HEK293 (cell line): ENCODE measurements around the gene COMMD10.

ENCODE experiments used
- CTCF ChIA-PET: fragments of 350-600 bp; formaldehyde crosslinking; extraction: SDS; loops from one replicate; lab custom pipeline; 2021; ENCODE audit warnings: antibody characterized with exemption; lab: Yijun Ruan, JAX
- POLR2A ChIA-PET: fragments of 300-600 bp; formaldehyde crosslinking; extraction: SDS; loops from one replicate; lab custom pipeline; 2020; ENCODE audit warnings: antibody characterized with exemption, inconsistent platforms; lab: Yijun Ruan, JAX
- H3K27ac ChIP-seq: fragments of 200-500 bp; sonication (Bioruptor generic); 2 replicates; pipeline ENCODE4 v1.5.1; 2014; ENCODE audit warnings: low read depth, low read length, control low read depth, inconsistent platforms; ENCODE audit errors: extremely low read depth
- H3K36me3 ChIP-seq, 2 experiments: fragments of 200-500 bp in 1 of 2; sonication (Bioruptor generic) in 1 of 2; 1 replicate in 1 of 2; 2 replicates in 1 of 2; pipeline ENCODE4 v1.5.1; 2014 to 2017; ENCODE audit warnings: inconsistent platforms in 2 of 2, low read length in 2 of 2; ENCODE audit not compliant: control insufficient read depth in 2 of 2, insufficient read depth in 1 of 2
- H3K4me1 ChIP-seq: fragments of 200-500 bp; sonication (Bioruptor generic); 2 replicates; pipeline ENCODE4 v1.5.1; 2014; ENCODE audit warnings: mild to moderate bottlenecking, low read length, inconsistent platforms; ENCODE audit not compliant: control insufficient read depth, insufficient read depth
- H3K4me3 ChIP-seq: 2 replicates; pipeline ENCODE4 v1.5.1; 2011; ENCODE audit warnings: low read depth, mild to moderate bottlenecking, control low read depth, low read length, moderate library complexity
- H3K9me3 ChIP-seq: fragments of 200-500 bp; sonication (Bioruptor generic); 2 replicates; pipeline ENCODE4 v1.5.1; 2014; ENCODE audit warnings: low read depth, low read length, inconsistent platforms; ENCODE audit not compliant: control insufficient read depth, insufficient read depth
- BCL11A ChIP-seq: fragments of 450-650 bp; formaldehyde crosslinking; IDR thresholded peaks from 2 replicates; pipeline ENCODE4 v1.5.1; 2016; ENCODE audit warnings: low read depth, missing biosample characterization, missing genetic modification characterization
- GLI4 ChIP-seq: fragments of 450-650 bp; formaldehyde crosslinking; IDR thresholded peaks from 2 replicates; pipeline ENCODE4 v1.5.1; 2016; ENCODE audit warnings: missing biosample characterization, missing genetic modification characterization
- HOXA7 ChIP-seq: sonication (generic); formaldehyde crosslinking; IDR thresholded peaks from 2 replicates; pipeline ENCODE4 v1.8.1; 2022; ENCODE audit warnings: missing genetic modification reagents, borderline replicate concordance
- HOXC10 ChIP-seq: sonication (generic); formaldehyde crosslinking; IDR thresholded peaks from 2 replicates; pipeline ENCODE4 v1.8.1; 2023; ENCODE audit warnings: mild to moderate bottlenecking, missing genetic modification reagents
- IKZF3 ChIP-seq: fragments of 450-650 bp; IDR thresholded peaks from 2 replicates; pipeline ENCODE4 v1.5.0; 2018; ENCODE audit warnings: missing biosample characterization, mild to moderate bottlenecking, missing genetic modification characterization, moderate library complexity
- KLF17 ChIP-seq: fragments of 450-650 bp; formaldehyde crosslinking; IDR thresholded peaks from 2 replicates; pipeline ENCODE4 v1.5.1; 2016; ENCODE audit warnings: missing biosample characterization, missing genetic modification characterization
- REPIN1 ChIP-seq: fragments of 450-650 bp; formaldehyde crosslinking; IDR thresholded peaks from 2 replicates; pipeline ENCODE4 v1.5.1; 2017; ENCODE audit warnings: missing biosample characterization, missing genetic modification characterization, low read depth
- ZBTB6 ChIP-seq: fragments of 450-650 bp; formaldehyde crosslinking; IDR thresholded peaks from 2 replicates; pipeline ENCODE4 v1.5.1; 2017; ENCODE audit warnings: missing biosample characterization, missing genetic modification characterization
- ZBTB8A ChIP-seq: fragments of 450-650 bp; formaldehyde crosslinking; IDR thresholded peaks from 2 replicates; pipeline ENCODE4 v1.5.1; 2016; ENCODE audit warnings: missing biosample characterization, missing genetic modification characterization
- ZNF133 ChIP-seq: fragments of 450-650 bp; formaldehyde crosslinking; IDR thresholded peaks from 2 replicates; pipeline ENCODE4 v1.5.1; 2016; ENCODE audit warnings: missing biosample characterization, missing genetic modification characterization
- ZNF148 ChIP-seq: fragments of 450-650 bp; formaldehyde crosslinking; IDR thresholded peaks from 2 replicates; pipeline ENCODE4 v1.5.0; 2017; ENCODE audit warnings: missing biosample characterization, missing genetic modification characterization, borderline replicate concordance
- ZNF155 ChIP-seq: fragments of 450-650 bp; formaldehyde crosslinking; IDR thresholded peaks from 2 replicates; pipeline ENCODE4 v1.5.1; 2016; ENCODE audit warnings: missing biosample characterization, missing genetic modification characterization
- ZNF18 ChIP-seq: fragments of 450-650 bp; formaldehyde crosslinking; IDR thresholded peaks from 2 replicates; pipeline ENCODE4 v1.5.1; 2016; ENCODE audit warnings: missing biosample characterization, missing genetic modification characterization
- ZNF26 ChIP-seq: fragments of 450-650 bp; formaldehyde crosslinking; IDR thresholded peaks from 2 replicates; pipeline ENCODE4 v1.5.1; 2016; ENCODE audit warnings: missing biosample characterization, missing genetic modification characterization
- ZNF473 ChIP-seq: fragments of 450-650 bp; formaldehyde crosslinking; IDR thresholded peaks from 2 replicates; pipeline ENCODE4 v1.5.1; 2017; ENCODE audit warnings: missing biosample characterization, missing genetic modification characterization
- ZNF518A ChIP-seq: fragments of 450-650 bp; formaldehyde crosslinking; conservative IDR thresholded peaks from 2 replicates; pipeline ENCODE4 v1.5.1; 2016; ENCODE audit warnings: low read depth, missing biosample characterization, missing genetic modification characterization
- ZNF621 ChIP-seq: fragments of 450-650 bp; formaldehyde crosslinking; IDR thresholded peaks from 2 replicates; pipeline ENCODE4 v1.5.1; 2017; ENCODE audit warnings: missing biosample characterization, missing genetic modification characterization
- ZNF624 ChIP-seq: fragments of 450-650 bp; formaldehyde crosslinking; IDR thresholded peaks from 2 replicates; pipeline ENCODE4 v1.5.1; 2017; ENCODE audit warnings: missing biosample characterization, missing genetic modification characterization
- ZNF639 ChIP-seq: fragments of 450-650 bp; formaldehyde crosslinking; IDR thresholded peaks from 2 replicates; pipeline ENCODE4 v1.5.1; 2016; ENCODE audit warnings: missing biosample characterization, missing genetic modification characterization
- ZNF76 ChIP-seq: fragments of 450-650 bp; formaldehyde crosslinking; IDR thresholded peaks from 2 replicates; pipeline ENCODE4; 2016; ENCODE audit warnings: low read depth, missing biosample characterization, missing genetic modification characterization, borderline replicate concordance

Gene COMMD10

GRCh38 chr5:116154252-116154651 is 69.4 kb downstream of the COMMD10 start:
- Histone ChIP-seq H3K36me3 (no peaks in the 10 kb centered on the region), H3K4me1 (peaks cover 6% of the 10 kb centered on the region)
- CTCF ChIA-PET, result interaction anchor here (0.7 kb wide), 1 partner anchor 793 kb away, joined by 3 read pairs; no protein-coding TSS in a partner anchor
- TF ChIP-seq ZNF18 (tag by site-specific recombination) (no peak), REPIN1 (tag by site-specific recombination) (no peak), HOXA7 (CRISPR knock-in tag) (no peak), ZNF148 (tag by site-specific recombination) (no peak), GLI4 (no peak), ZNF621 (tag by site-specific recombination) (no peak), HOXC10 (CRISPR knock-in tag) (no peak), ZNF624 (tag by site-specific recombination) (no peak), ZNF639 (tag by site-specific recombination) (no peak), KLF17 (tag by site-specific recombination) (no peak), BCL11A (no peak), ZNF26 (tag by site-specific recombination) (no peak), ZNF133 (no peak), ZBTB6 (tag by site-specific recombination) (no peak), IKZF3 (no peak), ZBTB8A (tag by site-specific recombination) (no peak), ZNF473 (tag by site-specific recombination) (no peak), ZNF518A (no peak), ZNF76 (no peak), ZNF155 (tag by site-specific recombination) (no peak)
- TF ChIP-seq, all 188 proteins: peak for 0
- POLR2A ChIA-PET, result no interaction called here
- no peak overlapping the region for H3K27ac ChIP-seq
- H3K4me3 ChIP-seq, result no peak overlapping the region
- H3K9me3 ChIP-seq, result no peaks in the 10 kb centered on the region
